Neural cell (in vitro differentiated cells): ENCODE data around the gene CPXM2. TPM values are rescaled to one million over a fixed set of nuclear protein-coding genes. Genes with fewer than 3 reads are reported as not detected.

ENCODE experiments used
- H2AFZ ChIP-seq: fragments of 200-600, 300-800 bp; sonication (generic), shearing (Covaris generic); 2 replicates; pipeline ENCODE4 v1.6.0; 2014; ENCODE audit warnings: low read depth, mild to moderate bottlenecking, antibody characterized with exemption, low read length, moderate library complexity
- H3F3A ChIP-seq: fragments of 200-600 bp; shearing (Covaris generic); 2 replicates; pipeline ENCODE4 v1.6.1; 2016; ENCODE audit warnings: mild to moderate bottlenecking, moderate library complexity, mixed read lengths, antibody characterized with exemption, low read length; ENCODE audit not compliant: insufficient read depth, poor library complexity, severe bottlenecking
- H3K27ac ChIP-seq: fragments of 200-600, 300-800 bp; sonication (generic), shearing (Covaris generic); 2 replicates; pipeline ENCODE4 v1.5.1; 2014; ENCODE audit warnings: mild to moderate bottlenecking, low read length, moderate library complexity
- H3K27me3 ChIP-seq: fragments of 300-800, 200-600 bp; sonication (generic), shearing (Covaris generic); 2 replicates; pipeline ENCODE4 v1.6.0; 2014; ENCODE audit warnings: mild to moderate bottlenecking, low read depth, low read length, moderate library complexity; ENCODE audit not compliant: insufficient read depth
- H3K36me3 ChIP-seq: fragments of 300-800, 200-600 bp; sonication (generic), shearing (Covaris generic); 2 replicates; pipeline ENCODE4 v1.5.1; 2014; ENCODE audit warnings: mild to moderate bottlenecking, antibody characterized with exemption, low read length, moderate library complexity; ENCODE audit not compliant: insufficient read depth
- H3K4me2 ChIP-seq: fragments of 300-800, 200-600 bp; sonication (generic), shearing (Covaris generic); 2 replicates; pipeline ENCODE4 v1.6.0; 2014; ENCODE audit warnings: mild to moderate bottlenecking, low read length
- H3K4me3 ChIP-seq: fragments of 300-800, 200-600 bp; sonication (generic), shearing (Covaris generic); 2 replicates; pipeline ENCODE4 v1.5.1; 2014; ENCODE audit warnings: mild to moderate bottlenecking, low read length, moderate library complexity
- H3K79me2 ChIP-seq: fragments of 200-600 bp; shearing (Covaris generic); replicated peaks from 2 replicates; pipeline ENCODE4 v1.6.0; 2014; ENCODE audit warnings: mild to moderate bottlenecking, low read length, moderate library complexity; ENCODE audit not compliant: insufficient read depth
- H3K9ac ChIP-seq: fragments of 300-800, 200-600 bp; sonication (generic), shearing (Covaris generic); 2 replicates; pipeline ENCODE4 v1.6.1; 2016; ENCODE audit warnings: mild to moderate bottlenecking, low read length, mixed read lengths
- H3K9me2 ChIP-seq: fragments of 200-600 bp; shearing (Covaris generic); 2 replicates; pipeline ENCODE4 v1.6.1; 2016; ENCODE audit warnings: mild to moderate bottlenecking, low read length, mixed read lengths; ENCODE audit not compliant: insufficient read depth
- H3K9me3 ChIP-seq: fragments of 200-600, 300-800 bp; sonication (generic), shearing (Covaris generic); 2 replicates; pipeline ENCODE4 v1.6.1; 2016; ENCODE audit warnings: mild to moderate bottlenecking, mixed run types, low read length, moderate library complexity, mixed read lengths
- H4K20me1 ChIP-seq: fragments of 200-600 bp; shearing (Covaris generic); 2 replicates; pipeline ENCODE4 v1.6.1; 2016; ENCODE audit warnings: mild to moderate bottlenecking, mixed run types; ENCODE audit not compliant: insufficient read depth
- EP300 ChIP-seq: fragments of 450-650 bp; conservative IDR thresholded peaks from 2 replicates; pipeline ENCODE4 v1.6.1; 2014; ENCODE audit warnings: antibody characterized with exemption, mild to moderate bottlenecking, moderate library complexity; ENCODE audit not compliant: poor library complexity, severe bottlenecking
- EZH2 ChIP-seq: fragments of 200-600, 300-800 bp; shearing (Covaris generic), sonication (generic); IDR thresholded peaks from 2 replicates; pipeline ENCODE4 v1.6.1; 2014; ENCODE audit warnings: antibody characterized with exemption, low read length, borderline replicate concordance, mild to moderate bottlenecking; ENCODE audit not compliant: insufficient read depth, poor library complexity, severe bottlenecking
- POLR2AphosphoS5 ChIP-seq: IDR thresholded peaks from 2 replicates; pipeline ENCODE4 v1.6.1; 2012
- RAD21 ChIP-seq: fragments of 450-650 bp; conservative IDR thresholded peaks from 2 replicates; pipeline ENCODE4 v1.6.1; 2014; ENCODE audit warnings: antibody characterized with exemption, mild to moderate bottlenecking, moderate library complexity
- REST ChIP-seq: IDR thresholded peaks from 2 replicates; pipeline ENCODE4 v1.6.1; 2012; ENCODE audit warnings: borderline replicate concordance
- SMC3 ChIP-seq: fragments of 450-650 bp; conservative IDR thresholded peaks from 2 replicates; pipeline ENCODE4 v1.6.1; 2014; ENCODE audit warnings: antibody characterized with exemption, mild to moderate bottlenecking, moderate library complexity; ENCODE audit not compliant: poor library complexity
- TAF1 ChIP-seq: IDR thresholded peaks from 2 replicates; pipeline ENCODE4 v1.6.1; 2012; ENCODE audit warnings: low read depth
- polyA plus RNA-seq: library from polyadenylated mRNA; depleted of rRNA; stranded (reverse); fragments of >200 nt; gene quantifications from 2 replicates; pipeline ENCODE4 v1.2.3, GENCODE V29; 2014
- TF ChIP-seq, protein P1 (sequence below): fragments of 450-650 bp; IDR thresholded peaks from 2 replicates; pipeline ENCODE4 v1.5.1; 2014; ENCODE audit warnings: antibody characterized with exemption, mild to moderate bottlenecking, moderate library complexity; ENCODE audit not compliant: poor library complexity, severe bottlenecking

CPXM2 gene
- polyA plus RNA-seq, 1 donor from 2014 or later: not detected

DNA sequence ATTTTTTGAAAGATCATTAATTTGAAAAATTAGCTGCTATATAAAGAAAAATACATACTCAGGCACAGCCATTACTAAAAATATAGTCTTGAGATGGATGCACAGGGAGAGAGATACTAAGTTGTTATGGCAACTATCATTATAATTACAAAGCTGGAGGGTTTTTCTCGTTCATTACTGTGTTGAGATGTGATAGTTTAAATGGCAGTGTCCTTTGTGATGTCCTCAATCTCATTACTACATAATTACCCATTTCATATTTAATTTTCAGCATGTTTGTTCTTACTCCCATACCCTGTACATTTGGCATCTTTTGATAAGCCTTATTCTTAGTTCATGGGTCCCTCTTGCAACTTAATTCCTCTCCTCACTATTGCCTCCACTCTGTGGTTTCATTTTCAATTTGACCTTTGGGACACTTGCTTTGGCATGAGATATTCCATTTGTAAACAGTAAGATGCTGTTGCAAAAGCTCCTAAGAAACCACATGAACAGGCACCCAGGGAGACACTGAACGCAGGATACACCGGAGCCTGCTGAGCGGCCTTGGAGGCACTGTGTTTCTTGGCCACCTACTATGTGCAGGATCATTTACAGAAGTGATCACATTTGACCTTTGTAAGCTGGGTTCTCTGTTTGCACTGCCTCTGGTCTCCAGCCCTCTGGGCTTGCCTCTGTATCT, 4.8 kb upstream of the CPXM2 start:
- Histone ChIP-seq H3K27me3 (peaks cover 9% of the 10 kb centered on the region), H3K9me2 (no peaks in the 10 kb centered on the region), H3K36me3 (no peaks in the 10 kb centered on the region), H3K79me2 (no peaks in the 10 kb centered on the region), H3K9ac (no peak overlapping the region), H3K4me2 (no peak overlapping the region), H3K27ac (no peak overlapping the region), H2AFZ (no peak overlapping the region), H3K4me3 (no peak overlapping the region), H3K9me3 (no peaks in the 10 kb centered on the region), H4K20me1 (no peaks in the 10 kb centered on the region), H3F3A (no peaks in the 10 kb centered on the region)
- no peak for TF ChIP-seq POLR2AphosphoS5
- no peak for TF ChIP-seq RAD21
- no peak for TF ChIP-seq REST
- no peak for TF ChIP-seq EZH2
- TF ChIP-seq SMC3: no peak
- TF ChIP-seq EP300: no peak
- TF ChIP-seq TAF1: no peak

GRCh38 chr10:123893651-123894050, 2.0 kb upstream of the CPXM2 start:
- H3K36me3 ChIP-seq: no peaks in the 10 kb centered on the region
- no peaks in the 10 kb centered on the region for H3K79me2 ChIP-seq
- H3K4me3 ChIP-seq: no peak overlapping the region
- H3K27me3 ChIP-seq: peaks cover 28% of the 10 kb centered on the region
- H3K9ac ChIP-seq: no peak overlapping the region
- H3K9me3 ChIP-seq: no peaks in the 10 kb centered on the region
- no peaks in the 10 kb centered on the region for H3K9me2 ChIP-seq
- H3F3A ChIP-seq: no peaks in the 10 kb centered on the region
- TF ChIP-seq, protein P1, sequence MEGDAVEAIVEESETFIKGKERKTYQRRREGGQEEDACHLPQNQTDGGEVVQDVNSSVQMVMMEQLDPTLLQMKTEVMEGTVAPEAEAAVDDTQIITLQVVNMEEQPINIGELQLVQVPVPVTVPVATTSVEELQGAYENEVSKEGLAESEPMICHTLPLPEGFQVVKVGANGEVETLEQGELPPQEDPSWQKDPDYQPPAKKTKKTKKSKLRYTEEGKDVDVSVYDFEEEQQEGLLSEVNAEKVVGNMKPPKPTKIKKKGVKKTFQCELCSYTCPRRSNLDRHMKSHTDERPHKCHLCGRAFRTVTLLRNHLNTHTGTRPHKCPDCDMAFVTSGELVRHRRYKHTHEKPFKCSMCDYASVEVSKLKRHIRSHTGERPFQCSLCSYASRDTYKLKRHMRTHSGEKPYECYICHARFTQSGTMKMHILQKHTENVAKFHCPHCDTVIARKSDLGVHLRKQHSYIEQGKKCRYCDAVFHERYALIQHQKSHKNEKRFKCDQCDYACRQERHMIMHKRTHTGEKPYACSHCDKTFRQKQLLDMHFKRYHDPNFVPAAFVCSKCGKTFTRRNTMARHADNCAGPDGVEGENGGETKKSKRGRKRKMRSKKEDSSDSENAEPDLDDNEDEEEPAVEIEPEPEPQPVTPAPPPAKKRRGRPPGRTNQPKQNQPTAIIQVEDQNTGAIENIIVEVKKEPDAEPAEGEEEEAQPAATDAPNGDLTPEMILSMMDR: no peak
- TF ChIP-seq POLR2AphosphoS5 (no peak), EZH2 (no peak), RAD21 (no peak), TAF1 (no peak)
- H3K27ac ChIP-seq: no peak overlapping the region
- H3K4me2 ChIP-seq: no peak overlapping the region
- H2AFZ ChIP-seq: no peak overlapping the region
- no peaks in the 10 kb centered on the region for H4K20me1 ChIP-seq

DNA sequence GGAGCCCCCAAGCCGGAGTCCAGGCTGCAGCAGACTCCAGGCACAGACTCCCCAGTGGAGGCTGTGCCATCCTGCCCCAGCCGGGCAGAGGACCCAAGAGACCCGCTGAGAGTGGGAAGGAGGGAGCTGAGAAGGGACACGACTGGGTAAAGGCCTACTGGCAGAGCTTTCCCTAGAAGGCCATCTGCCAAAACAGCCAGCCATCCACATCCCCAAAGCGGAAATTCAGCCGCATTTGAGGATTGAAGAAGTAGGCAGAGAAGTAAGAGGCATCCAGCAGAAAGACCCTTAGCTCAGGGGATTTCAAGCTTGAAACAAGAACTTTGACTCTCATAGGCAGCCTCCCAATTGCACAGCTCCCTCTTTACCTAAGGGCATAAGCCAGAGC, 857 bp downstream of the CPXM2 start:
- Histone ChIP-seq H3K9me2 (no peaks in the 10 kb centered on the region), H3K27ac (no peak overlapping the region), H4K20me1 (no peaks in the 10 kb centered on the region), H3F3A (no peaks in the 10 kb centered on the region), H3K4me2 (no peak overlapping the region), H3K79me2 (no peaks in the 10 kb centered on the region), H3K36me3 (no peaks in the 10 kb centered on the region), H3K27me3 (peaks cover 28% of the 10 kb centered on the region), H3K9me3 (no peaks in the 10 kb centered on the region), H3K4me3 (no peak overlapping the region), H3K9ac (no peak overlapping the region), H2AFZ (no peak overlapping the region)
- TF ChIP-seq EZH2 (no peak), EP300 (no peak), REST (no peak)
